Erythroblast (primary cell): ENCODE measurements around the gene FALEC.

Experiments
- DNase-seq, 2 experiments: peaks; one replicate each; lab custom pipeline; 2025; lab: John Stamatoyannopoulos, UW
- GATA1 ChIP-seq: IDR thresholded peaks from 2 replicates; pipeline ENCODE4 v1.6.1; 2011; ENCODE audit warnings: low read depth, mild to moderate bottlenecking, control low read depth, low read length, moderate library complexity
- POLR2A ChIP-seq: IDR thresholded peaks from 2 replicates; pipeline ENCODE4 v1.6.1; 2011; ENCODE audit warnings: mild to moderate bottlenecking, low read length

Gene FALEC

GRCh38 chr1:150521196-150521968, 5.8 kb downstream of the FALEC start:
- DNase-seq, result no peak
- TF ChIP-seq POLR2A, result no peak
- TF ChIP-seq GATA1, result no peak

- TF ChIP-seq POLR2A (no peak), GATA1 (no peak)
- DNase-seq, result no peak
These were observed 9.8 kb downstream of the FALEC start for GRCh38 chr1:150525348-150525747.

GRCh38 chr1:150528196-150528595, 12.6 kb downstream of the FALEC start:
- no peak for DNase-seq

GRCh38 chr1:150529017-150529416, 13.5 kb downstream of the FALEC start:
- TF ChIP-seq POLR2A, result no peak
- TF ChIP-seq GATA1, result no peak
- no peak for DNase-seq

More at GRCh38 chr1:150528196-150528595, 12.6 kb downstream of the FALEC start:
- TF ChIP-seq POLR2A (no peak), GATA1 (no peak)

GRCh38 chr1:150530491-150531159, 15.1 kb downstream of the FALEC start:
- no peak for TF ChIP-seq GATA1
- TF ChIP-seq POLR2A, result no peak
- no peak for DNase-seq

- no peak for DNase-seq
- TF ChIP-seq POLR2A (no peak), GATA1 (no peak)
These were observed 17.3 kb downstream of the FALEC start for GRCh38 chr1:150532860-150533259.

GRCh38 chr1:150534002-150534401, 18.4 kb downstream of the FALEC start:
- DNase-seq, result no peak
- no peak for TF ChIP-seq POLR2A
- no peak for TF ChIP-seq GATA1

- DNase-seq, result no peak
- TF ChIP-seq GATA1, result no peak
- TF ChIP-seq POLR2A, result no peak
These were observed 20.1 kb downstream of the FALEC start for GRCh38 chr1:150535511-150536287.

GRCh38 chr1:150536836-150537731, 21.5 kb downstream of the FALEC start:
- TF ChIP-seq POLR2A, result no peak
- no peak for DNase-seq

- DNase-seq, result no peak
- TF ChIP-seq POLR2A (no peak), GATA1 (no peak)
These were observed 22.5 kb downstream of the FALEC start for GRCh38 chr1:150537732-150538684.

GRCh38 chr1:150543500-150544143, 28.1 kb downstream of the FALEC start:
- DNase-seq, result no peak
- TF ChIP-seq POLR2A (no peak), GATA1 (no peak)

- no peak for DNase-seq
- TF ChIP-seq POLR2A (no peak), GATA1 (no peak)
These were observed 28.7 kb downstream of the FALEC start for GRCh38 chr1:150544204-150544603.
